GM12891 (cell line): ENCODE measurements around the gene TRAPPC6A.
"Not testable (repeated sequence)": the region's sequence is repeated elsewhere in the genome, so short reads cannot be mapped to it uniquely, and the experiment has no call there.

ENCODE experiments used
- DNase-seq: peaks from one replicate; pipeline ENCODE4 v3.0.0; 2011; ENCODE audit warnings: low spot score; ENCODE audit not compliant: insufficient read length
- FAIRE-seq: peaks from 2 replicates; lab custom pipeline; 2011; peaks lifted over from hg19 to GRCh38; lab: Jason Lieb, UNC
- PAX5 ChIP-seq: IDR thresholded peaks from 2 replicates; pipeline ENCODE4 v1.6.1; 2011; ENCODE audit warnings: low read length, moderate library complexity, mild to moderate bottlenecking; ENCODE audit not compliant: insufficient read depth, severe bottlenecking
- POLR2A ChIP-seq: IDR thresholded peaks from 2 replicates; pipeline ENCODE4 v1.6.1; 2011; ENCODE audit warnings: low read depth, low read length, control low read depth
- POLR2AphosphoS5 ChIP-seq: IDR thresholded peaks from 2 replicates; pipeline ENCODE4 v1.6.1; 2011; ENCODE audit warnings: low read depth, low read length, control low read depth
- POU2F2 ChIP-seq: IDR thresholded peaks from 2 replicates; pipeline ENCODE4 v1.6.1; 2011; ENCODE audit warnings: low read depth, mild to moderate bottlenecking, control low read depth, low read length, moderate library complexity
- SPI1 ChIP-seq: IDR thresholded peaks from 2 replicates; pipeline ENCODE4 v1.6.1; 2011; ENCODE audit warnings: low read depth, low read length, control low read depth
- TAF1 ChIP-seq: IDR thresholded peaks from 2 replicates; pipeline ENCODE4 v1.6.1; 2011; ENCODE audit warnings: low read depth, low read length, control low read depth

Gene TRAPPC6A

DNA sequence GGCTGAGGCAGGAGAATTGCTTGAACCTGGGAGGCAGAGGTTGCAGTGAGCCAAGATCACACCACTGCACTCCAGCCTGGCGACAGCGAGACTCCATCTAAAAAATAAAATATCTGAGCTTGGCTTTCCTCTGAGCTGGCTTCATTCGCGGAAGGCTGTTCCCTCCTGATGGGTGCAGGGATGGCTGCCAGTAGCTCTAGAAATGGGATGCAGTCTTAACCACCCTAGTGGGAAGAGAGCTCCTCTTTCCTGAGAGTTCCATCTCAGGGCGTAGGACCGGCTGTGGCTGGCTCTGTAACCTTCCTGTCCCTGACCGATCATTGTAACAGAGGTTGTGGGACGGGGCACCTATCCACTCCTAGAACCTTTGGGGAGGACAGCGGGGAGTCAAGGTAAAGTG, 52.7 kb downstream of the TRAPPC6A start:
- FAIRE-seq (no peak), DNase-seq (no peak)
- no peak for TF ChIP-seq PAX5
- no peak for TF ChIP-seq POU2F2
- no peak for TF ChIP-seq SPI1
- TF ChIP-seq POLR2AphosphoS5 = no peak
- no peak for TF ChIP-seq TAF1
- no peak for TF ChIP-seq POLR2A

DNA sequence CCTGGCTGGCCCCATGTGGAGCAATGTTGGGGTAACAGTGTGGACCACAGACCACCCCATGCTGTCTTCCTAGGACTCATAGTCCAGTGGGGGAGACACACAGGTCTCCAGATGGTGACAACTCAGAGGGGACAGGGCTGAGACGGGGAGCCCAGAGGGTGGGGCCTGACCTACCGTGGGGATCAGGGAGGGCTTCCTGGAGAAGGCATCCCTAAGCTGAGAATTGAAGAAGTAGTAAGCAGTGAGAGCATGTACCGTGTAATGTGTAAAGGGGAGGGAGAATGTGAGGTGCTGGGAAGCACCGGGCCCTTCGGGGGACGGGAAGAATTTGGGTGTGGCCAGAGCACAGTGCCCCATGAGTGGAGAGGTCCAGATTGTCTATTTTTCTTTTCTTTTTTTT, 54.0 kb downstream of the TRAPPC6A start:
- no peak for FAIRE-seq
- no peak for TF ChIP-seq TAF1
- DNase-seq = no peak

DNA sequence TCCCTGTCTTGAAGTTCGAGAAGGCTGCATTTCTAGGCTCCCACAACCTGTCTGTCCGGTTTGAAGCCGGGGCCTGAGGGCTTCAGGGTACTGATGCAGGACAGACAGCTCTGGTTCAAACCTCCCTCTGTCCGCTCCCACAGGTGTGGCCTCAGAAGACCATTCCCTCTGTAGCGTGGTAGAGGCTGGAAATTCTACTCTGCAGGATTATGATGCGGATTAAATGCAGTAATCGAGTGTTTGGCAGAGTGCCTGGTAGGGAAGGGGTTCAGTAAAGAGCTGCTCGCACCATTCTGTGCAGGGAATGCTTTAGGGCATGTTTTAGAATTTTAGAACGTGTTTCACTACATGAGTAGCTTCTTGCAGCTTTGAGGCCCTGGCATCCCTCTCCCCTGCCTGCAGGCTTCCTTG, 54.6 kb downstream of the TRAPPC6A start:
- FAIRE-seq = no peak
- TF ChIP-seq POLR2A = no peak
- DNase-seq = no peak

DNA sequence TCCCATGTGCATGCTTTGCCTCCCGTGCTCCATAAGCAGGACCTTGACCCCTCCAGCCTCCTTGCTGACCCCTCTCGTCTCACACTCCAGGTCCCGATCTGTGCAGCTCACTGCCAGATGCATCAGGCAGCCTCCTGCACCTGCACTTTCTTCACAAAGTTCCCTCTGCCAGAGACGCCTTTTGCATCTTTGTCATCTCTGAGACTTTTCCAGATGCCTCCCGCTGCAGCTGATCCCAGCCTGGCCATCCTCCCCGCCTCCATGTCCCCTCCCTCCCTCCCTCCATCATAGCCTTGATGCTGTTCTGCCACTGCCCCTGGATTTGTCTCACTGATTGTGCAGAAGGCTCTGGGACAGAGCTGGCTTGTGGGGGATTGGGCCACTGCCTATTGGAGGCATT, 55.2 kb downstream of the TRAPPC6A start:
- DNase-seq (no peak), FAIRE-seq (no peak)
- no peak for TF ChIP-seq POLR2AphosphoS5
- no peak for TF ChIP-seq SPI1
- no peak for TF ChIP-seq POU2F2
- TF ChIP-seq POLR2A = no peak
- TF ChIP-seq TAF1 = no peak
- no peak for TF ChIP-seq PAX5

DNA sequence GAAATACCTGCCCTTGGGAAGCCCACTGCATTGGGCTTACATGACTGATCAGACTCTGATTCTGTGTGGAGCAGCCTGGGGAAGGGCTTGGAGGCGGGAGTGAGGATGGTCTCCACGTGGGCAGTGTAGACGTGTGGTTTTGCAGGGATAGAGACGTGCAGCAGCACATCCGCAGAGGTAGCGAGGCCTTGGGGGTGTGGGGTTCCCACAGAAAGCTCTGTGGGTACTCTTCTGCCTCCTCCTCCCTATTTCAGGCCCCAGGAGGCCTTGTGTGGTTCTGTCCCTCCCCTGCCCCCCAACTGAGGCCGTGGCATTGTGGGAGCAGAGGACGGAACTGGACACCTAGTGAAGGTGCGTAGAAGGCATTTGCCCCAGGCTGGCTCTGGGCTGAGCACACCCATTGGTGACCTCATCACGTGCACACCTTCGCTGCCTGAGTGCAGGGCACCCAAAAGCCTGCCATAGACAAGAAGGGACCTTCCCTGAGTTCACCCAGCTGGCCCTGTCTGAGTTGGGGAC, 56.2 kb downstream of the TRAPPC6A start:
- FAIRE-seq = peak; percentile 67
- TF ChIP-seq POU2F2 (0 out of 2 replicates have a peak, but pooled peaks have one; percentile 34), SPI1 (no peak)
- no peak for DNase-seq

DNA sequence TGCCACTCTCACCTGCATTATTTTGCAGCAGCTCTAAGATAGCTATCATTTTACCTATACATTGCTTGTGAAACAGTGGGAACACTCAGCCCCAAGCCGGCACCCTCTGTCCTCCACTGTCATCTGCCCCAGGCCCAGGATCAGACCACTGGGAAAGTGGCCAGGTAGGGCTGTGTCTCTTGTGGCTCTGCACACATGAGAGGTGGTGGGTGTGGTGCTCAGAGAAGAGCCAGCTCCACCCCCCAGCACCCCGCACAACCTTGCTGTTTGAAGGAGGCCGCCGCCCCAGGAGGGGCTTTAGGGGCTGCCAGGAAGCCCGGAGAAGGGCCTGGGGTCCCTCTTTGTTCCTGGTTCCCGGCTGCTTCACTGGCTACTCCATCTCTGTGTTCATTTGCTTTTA, 58.5 kb downstream of the TRAPPC6A start:
- FAIRE-seq (no peak), DNase-seq (no peak)
- no peak for TF ChIP-seq TAF1
- TF ChIP-seq PAX5 = no peak
- no peak for TF ChIP-seq POU2F2
- no peak for TF ChIP-seq POLR2A
- no peak for TF ChIP-seq SPI1
- no peak for TF ChIP-seq POLR2AphosphoS5

DNA sequence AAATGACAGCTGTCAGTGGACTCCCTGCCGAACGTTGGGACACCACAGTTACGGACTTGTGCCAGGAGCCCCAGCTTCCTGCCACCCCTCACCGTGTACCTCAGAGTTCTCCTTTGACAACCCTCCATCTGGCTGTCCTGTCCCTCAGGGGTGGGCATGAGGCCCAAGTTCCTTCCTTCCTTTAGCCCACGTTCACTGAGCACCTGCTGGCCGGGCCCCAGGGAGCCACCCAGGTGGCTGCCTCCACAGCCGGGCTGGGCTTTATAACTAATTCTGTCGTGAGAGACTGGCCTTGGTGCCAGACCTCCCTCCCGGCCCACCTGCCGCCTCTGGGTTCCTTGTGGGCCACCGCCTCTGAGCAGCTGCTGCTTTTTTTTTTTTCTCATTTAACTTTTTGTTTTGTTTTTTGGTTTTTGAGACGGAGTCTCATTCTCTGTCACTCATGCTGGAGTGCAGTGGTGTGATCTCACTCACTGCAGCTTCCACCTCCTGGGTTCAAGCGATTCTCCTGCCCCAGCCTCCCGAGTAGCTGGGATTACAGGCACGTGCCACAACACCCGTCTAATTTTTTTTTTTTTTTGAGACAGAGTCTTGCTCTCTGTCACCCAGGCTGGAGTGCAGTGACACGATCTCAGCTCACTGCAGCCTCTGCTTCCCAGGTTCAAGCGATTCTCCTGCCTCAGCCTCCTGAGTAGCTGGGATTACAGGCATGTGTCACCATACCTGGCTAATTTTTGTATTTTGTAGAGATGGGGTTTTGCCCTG, 59.3 kb downstream of the TRAPPC6A start:
- peak; percentile 72 for FAIRE-seq
- DNase-seq = not testable (repeated sequence)

DNA sequence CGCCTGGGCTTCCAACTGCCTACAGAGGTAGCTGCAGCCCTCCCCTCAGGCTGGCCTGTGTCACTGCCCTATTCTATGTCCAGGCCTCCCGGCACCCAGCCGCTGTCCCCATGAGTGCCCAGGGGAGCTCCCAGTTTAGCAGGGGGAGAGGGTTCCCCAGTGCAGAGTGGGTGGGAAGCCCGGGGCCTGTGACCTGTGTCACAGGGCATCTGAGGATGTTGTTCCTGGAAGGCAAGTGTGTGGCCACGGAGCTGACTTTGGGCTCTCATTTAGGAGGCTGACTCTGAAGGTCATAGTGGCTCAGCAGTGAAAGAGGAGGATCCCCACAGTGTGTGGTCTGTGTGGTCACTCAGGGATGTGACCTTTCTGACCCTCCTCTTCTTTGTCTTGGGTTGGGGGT, 59.9 kb downstream of the TRAPPC6A start:
- no peak for FAIRE-seq
- no peak for DNase-seq
- TF ChIP-seq PAX5 (no peak), POU2F2 (no peak), SPI1 (no peak), POLR2AphosphoS5 (no peak), TAF1 (no peak), POLR2A (no peak)

DNA sequence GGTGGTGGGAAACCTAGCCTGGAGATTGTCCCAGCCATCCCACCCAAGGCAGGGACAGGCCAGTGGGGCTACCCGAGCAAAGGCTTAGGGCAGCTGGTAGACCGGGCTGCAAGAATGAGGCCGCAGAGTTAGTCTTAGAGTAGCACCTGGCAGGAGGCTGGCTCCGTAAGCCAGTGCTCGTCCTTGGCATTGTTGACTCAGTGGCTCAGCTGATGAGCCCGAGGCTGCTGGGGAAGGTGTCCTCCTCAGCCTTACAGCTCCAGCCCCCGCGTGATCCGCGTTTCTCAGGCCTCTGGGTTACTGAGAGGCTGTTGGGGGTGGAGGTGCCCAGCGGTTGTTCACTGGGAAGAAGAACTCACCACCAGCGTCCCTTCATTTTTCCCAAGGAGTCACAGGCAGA, 60.4 kb downstream of the TRAPPC6A start:
- DNase-seq = no peak
- peak; percentile 16 for FAIRE-seq
- no peak for TF ChIP-seq POLR2AphosphoS5
- TF ChIP-seq POU2F2 = no peak
- TF ChIP-seq TAF1 = no peak
- TF ChIP-seq POLR2A = no peak

DNA sequence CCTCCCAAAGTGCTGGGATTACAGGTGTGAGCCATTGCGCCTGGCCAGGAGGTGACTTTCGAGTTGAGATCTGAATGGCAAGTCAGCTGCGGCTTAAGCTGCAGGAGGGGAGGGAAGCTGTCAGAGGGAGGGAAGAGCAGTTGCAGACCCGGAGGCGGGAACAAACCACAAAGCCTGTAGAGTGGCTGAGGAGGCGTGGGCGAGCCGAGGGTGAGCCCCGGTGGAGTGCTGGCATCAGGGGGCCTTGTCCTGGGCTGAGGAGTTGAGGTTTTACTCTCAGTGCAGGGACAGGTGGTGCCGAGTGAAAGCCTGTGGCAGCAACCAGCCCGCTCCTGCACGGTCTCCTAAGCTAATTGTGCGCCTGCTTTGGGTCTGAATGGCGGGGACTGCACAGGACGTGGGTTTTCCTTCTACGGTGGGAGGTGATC, 60.9 kb downstream of the TRAPPC6A start:
- DNase-seq = peak; percentile 73
- TF ChIP-seq POLR2AphosphoS5 = no peak
- no peak for TF ChIP-seq POLR2A
- no peak for TF ChIP-seq POU2F2
- TF ChIP-seq SPI1 = no peak
- TF ChIP-seq PAX5 = no peak
- no peak for TF ChIP-seq TAF1

More for the DNA sequence above, 60.9 kb downstream of the TRAPPC6A start:
- FAIRE-seq = peak; percentile 96
